Skeletal muscle tissue (tissue), 4 donors: ENCODE data around the gene GAS2L1. TPM values are rescaled to one million over a fixed set of nuclear protein-coding genes. Genes with fewer than 3 reads are reported as not detected.

Source experiments
- H3K27ac ChIP-seq: one replicate; pipeline ENCODE4 v1.7.0; 2013; ENCODE audit warnings: mild to moderate bottlenecking, low read depth, low read length, inconsistent platforms
- H3K27me3 ChIP-seq, 3 donors: one replicate each; pipeline ENCODE4 v1.7.0; 2013; ENCODE audit warnings: low read length in 3 of 3; ENCODE audit not compliant: control insufficient read depth in 3 of 3, insufficient read depth in 3 of 3
- H3K36me3 ChIP-seq, 3 donors: one replicate each; pipeline ENCODE4 v1.7.0; 2013; ENCODE audit warnings: low read length in 3 of 3; ENCODE audit not compliant: control insufficient read depth in 3 of 3, insufficient read depth in 3 of 3
- H3K4me1 ChIP-seq, 3 donors: one replicate each; pipeline ENCODE4 v1.7.0; 2013; ENCODE audit warnings: low read length in 3 of 3, mild to moderate bottlenecking in 3 of 3; ENCODE audit not compliant: control insufficient read depth in 3 of 3, insufficient read depth in 3 of 3
- H3K4me3 ChIP-seq, 3 donors: one replicate each; pipeline ENCODE4 v1.7.0; 2013; ENCODE audit warnings: low read length in 3 of 3
- H3K9ac ChIP-seq, 3 donors: one replicate each; pipeline ENCODE4 v1.7.0; 2013; ENCODE audit warnings: low read length in 3 of 3, mild to moderate bottlenecking in 3 of 3, moderate library complexity in 2 of 3, low read depth in 1 of 3
- H3K9me3 ChIP-seq, 3 donors: one replicate each; pipeline ENCODE4 v1.7.0; 2013; ENCODE audit warnings: low read length in 3 of 3; ENCODE audit not compliant: control insufficient read depth in 3 of 3
- total RNA-seq: library from RNA; depleted of rRNA; stranded (reverse); fragments of >200 nt; gene quantifications from one replicate; pipeline ENCODE4 v1.2.3, GENCODE V29; 2014
- donor health status: Osteomylitis.

GAS2L1 gene
- total RNA-seq, 1 donor from 2014 or later: 3.1 TPM

- H3K36me3 ChIP-seq: no peaks in the 10 kb centered on the region
- no peaks in the 10 kb centered on the region for H3K9me3 ChIP-seq
- peak overlapping the region in 2 of 3 donors; percentile 46 to 52 for H3K4me3 ChIP-seq
- H3K9ac ChIP-seq: peak overlapping the region in 1 of 3 donors; percentile 54
- peaks cover 30 to 54% (median 33%) of the 10 kb centered on the region in 3 donors for H3K27me3 ChIP-seq
- peaks cover 30 to 38% (median 33%) of the 10 kb centered on the region in 3 donors for H3K4me1 ChIP-seq
- H3K27ac ChIP-seq: no peak overlapping the region
Observed at GRCh38 chr22:29314537-29315285, 8.3 kb downstream of the GAS2L1 start.

- Histone ChIP-seq H3K36me3 (no peaks in the 10 kb centered on the region), H3K9ac (peak within 1 kb of the TSS in 1 of 3 donors; percentile 54), H3K27me3 (peaks cover 30 to 52% (median 33%) of the 10 kb centered on the region in 3 donors), H3K4me3 (peak within 1 kb of the TSS in 2 of 3 donors; percentile 46 to 52), H3K4me1 (peaks cover 24 to 32% (median 27%) of the 10 kb centered on the region in 3 donors), H3K9me3 (no peaks in the 10 kb centered on the region), H3K27ac (no peak within 1 kb of the TSS)
Observed at GRCh38 chr22:29315286-29316140, 9.1 kb downstream of the GAS2L1 start, which contains the start of gene RASL10A. Gene RASL10A, minus strand, starts transcription at chr22:29315697. Its CDS starts 451 bp downstream, at chr22:29315246.

- H3K36me3 ChIP-seq: no peaks in the 10 kb centered on the region
- H3K4me3 ChIP-seq: no peak overlapping the region
- no peak overlapping the region for H3K9ac ChIP-seq
- peaks cover 30 to 47% (median 33%) of the 10 kb centered on the region in 3 donors for H3K27me3 ChIP-seq
- peaks cover 20 to 28% (median 23%) of the 10 kb centered on the region in 3 donors for H3K4me1 ChIP-seq
- H3K27ac ChIP-seq: no peak overlapping the region
- no peaks in the 10 kb centered on the region for H3K9me3 ChIP-seq
Observed at GRCh38 chr22:29316141-29316828, 9.8 kb downstream of the GAS2L1 start.

GRCh38 chr22:29317827-29318454 lies 11.5 kb downstream of the GAS2L1 start:
- Histone ChIP-seq H3K27me3 (peaks cover 29 to 31% (median 31%) of the 10 kb centered on the region in 3 donors), H3K4me1 (peaks cover 17 to 21% (median 20%) of the 10 kb centered on the region in 3 donors), H3K36me3 (no peaks in the 10 kb centered on the region), H3K4me3 (no peak overlapping the region), H3K9me3 (no peaks in the 10 kb centered on the region), H3K27ac (no peak overlapping the region), H3K9ac (no peak overlapping the region)

GRCh38 chr22:29319072-29319471 lies 12.6 kb downstream of the GAS2L1 start:
- H3K27me3 ChIP-seq: peaks cover 20% of the 10 kb centered on the region in 3 donors
- H3K36me3 ChIP-seq: no peaks in the 10 kb centered on the region
- H3K27ac ChIP-seq: no peak overlapping the region
- H3K4me1 ChIP-seq: peaks cover 6 to 11% (median 10%) of the 10 kb centered on the region in 3 donors
- H3K9ac ChIP-seq: no peak overlapping the region
- no peaks in the 10 kb centered on the region for H3K9me3 ChIP-seq
- no peak overlapping the region for H3K4me3 ChIP-seq

GRCh38 chr22:29320546-29320945 lies 14.1 kb downstream of the GAS2L1 start:
- Histone ChIP-seq H3K4me3 (no peak overlapping the region), H3K9me3 (no peaks in the 10 kb centered on the region), H3K27ac (no peak overlapping the region), H3K27me3 (peaks cover 8 to 11% (median 10%) of the 10 kb centered on the region in 3 donors), H3K4me1 (peaks cover 0 to 2% (median 0%) of the 10 kb centered on the region in 3 donors), H3K36me3 (no peaks in the 10 kb centered on the region), H3K9ac (no peak overlapping the region)

GRCh38 chr22:29323641-29324040 lies 17.2 kb downstream of the GAS2L1 start:
- Histone ChIP-seq H3K27ac (no peak overlapping the region), H3K9me3 (no peaks in the 10 kb centered on the region), H3K27me3 (no peaks in the 10 kb centered on the region), H3K4me3 (no peak overlapping the region), H3K36me3 (peaks cover 9 to 17% (median 11%) of the 10 kb centered on the region in 3 donors), H3K4me1 (peaks cover 16 to 25% (median 18%) of the 10 kb centered on the region in 3 donors), H3K9ac (no peak overlapping the region)

GRCh38 chr22:29325356-29325755 lies 18.9 kb downstream of the GAS2L1 start:
- H3K27ac ChIP-seq: no peak overlapping the region
- peaks cover 30 to 42% (median 35%) of the 10 kb centered on the region in 3 donors for H3K4me1 ChIP-seq
- no peaks in the 10 kb centered on the region for H3K9me3 ChIP-seq
- H3K9ac ChIP-seq: no peak overlapping the region
- no peaks in the 10 kb centered on the region for H3K27me3 ChIP-seq
- no peak overlapping the region for H3K4me3 ChIP-seq
- H3K36me3 ChIP-seq: peaks cover 9 to 19% (median 19%) of the 10 kb centered on the region in 3 donors

- no peaks in the 10 kb centered on the region for H3K27me3 ChIP-seq
- H3K27ac ChIP-seq: no peak overlapping the region
- H3K4me3 ChIP-seq: no peak overlapping the region
- peaks cover 34 to 47% (median 38%) of the 10 kb centered on the region in 3 donors for H3K4me1 ChIP-seq
- no peak overlapping the region for H3K9ac ChIP-seq
- peaks cover 9 to 20% (median 19%) of the 10 kb centered on the region in 3 donors for H3K36me3 ChIP-seq
- no peaks in the 10 kb centered on the region for H3K9me3 ChIP-seq
Observed at GRCh38 chr22:29325785-29326315, 19.4 kb downstream of the GAS2L1 start.
